ENCODE data around the gene ZNF277. TPM values are rescaled to one million over a fixed set of nuclear protein-coding genes. Genes with fewer than 3 reads are reported as not detected.

Gene ZNF277
- polyA plus RNA-seq, 3 donors = 36.2 to 43.3 (median 38.6) TPM

DNA sequence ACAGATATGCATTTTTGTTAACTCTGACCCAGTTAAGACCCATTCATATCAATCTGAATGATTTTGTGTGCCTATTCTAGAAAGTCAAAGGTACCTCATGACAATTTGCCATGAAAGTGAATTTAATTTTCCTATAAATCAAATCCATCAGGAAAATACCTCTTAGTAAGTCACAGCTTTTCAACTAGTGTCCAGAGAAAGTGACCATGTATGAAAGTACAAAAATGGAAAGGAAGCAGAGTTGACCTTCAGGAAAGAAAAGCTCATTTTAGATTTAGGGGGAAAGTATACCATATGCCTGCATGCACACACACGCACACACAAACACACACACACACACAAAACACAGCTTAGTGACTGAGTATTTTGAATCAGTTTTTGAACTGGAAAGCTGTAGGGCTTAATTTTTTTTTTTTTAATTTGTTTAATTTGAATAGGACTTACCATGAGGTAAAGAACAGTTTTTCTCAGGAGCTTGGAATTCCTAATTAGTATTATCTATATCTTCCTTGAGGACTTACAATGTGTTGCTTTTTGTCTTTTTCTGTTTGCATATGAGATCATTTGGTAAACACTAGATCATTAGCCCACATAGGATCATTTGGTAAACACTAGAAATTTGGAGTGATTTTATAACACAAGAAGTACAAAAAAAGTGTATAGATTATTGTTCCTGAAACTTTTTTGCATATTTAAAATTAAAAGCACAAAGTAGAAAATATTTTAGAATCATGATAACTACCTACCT is 61.6 kb downstream of the ZNF277 start:
- no peak for DNase-seq (ENCODE audit: extremely low read depth in 1 of 11, low read depth in 9 of 11, low spot score in 4 of 11)

DNA sequence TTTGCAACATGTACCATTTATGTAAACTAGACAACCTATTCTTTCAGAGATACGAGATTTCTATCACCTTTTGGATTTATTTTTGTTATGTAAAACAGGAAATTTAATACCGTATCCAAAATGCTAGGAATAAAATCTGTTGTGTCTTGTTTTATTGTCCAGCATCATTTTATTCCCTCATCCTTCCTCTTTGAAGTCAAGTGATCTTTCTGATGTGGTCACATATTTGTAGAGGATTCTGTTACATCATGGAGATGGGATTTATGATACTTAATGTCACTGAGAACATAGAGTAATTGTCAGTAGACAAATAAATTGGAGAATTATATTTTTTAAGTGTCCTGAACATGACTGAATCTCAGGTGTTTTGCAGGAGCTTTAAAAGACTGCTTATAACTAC is 64.7 kb downstream of the ZNF277 start:
- DNase-seq (ENCODE audit: extremely low read depth in 1 of 11, low read depth in 9 of 11, low spot score in 4 of 11) = no peak

- no peak for DNase-seq (ENCODE audit: extremely low read depth in 1 of 11, low read depth in 9 of 11, low spot score in 4 of 11)
Measured at GRCh38 chr7:112272921-112273561, 66.5 kb downstream of the ZNF277 start.

- DNase-seq (ENCODE audit: extremely low read depth in 1 of 11, low read depth in 9 of 11, low spot score in 4 of 11) = no peak
Measured at GRCh38 chr7:112279042-112279441, 72.5 kb downstream of the ZNF277 start.

GRCh38 chr7:112280267-112280666 is 73.8 kb downstream of the ZNF277 start:
- no peak for DNase-seq (ENCODE audit: extremely low read depth in 1 of 11, low read depth in 9 of 11, low spot score in 4 of 11)

DNA sequence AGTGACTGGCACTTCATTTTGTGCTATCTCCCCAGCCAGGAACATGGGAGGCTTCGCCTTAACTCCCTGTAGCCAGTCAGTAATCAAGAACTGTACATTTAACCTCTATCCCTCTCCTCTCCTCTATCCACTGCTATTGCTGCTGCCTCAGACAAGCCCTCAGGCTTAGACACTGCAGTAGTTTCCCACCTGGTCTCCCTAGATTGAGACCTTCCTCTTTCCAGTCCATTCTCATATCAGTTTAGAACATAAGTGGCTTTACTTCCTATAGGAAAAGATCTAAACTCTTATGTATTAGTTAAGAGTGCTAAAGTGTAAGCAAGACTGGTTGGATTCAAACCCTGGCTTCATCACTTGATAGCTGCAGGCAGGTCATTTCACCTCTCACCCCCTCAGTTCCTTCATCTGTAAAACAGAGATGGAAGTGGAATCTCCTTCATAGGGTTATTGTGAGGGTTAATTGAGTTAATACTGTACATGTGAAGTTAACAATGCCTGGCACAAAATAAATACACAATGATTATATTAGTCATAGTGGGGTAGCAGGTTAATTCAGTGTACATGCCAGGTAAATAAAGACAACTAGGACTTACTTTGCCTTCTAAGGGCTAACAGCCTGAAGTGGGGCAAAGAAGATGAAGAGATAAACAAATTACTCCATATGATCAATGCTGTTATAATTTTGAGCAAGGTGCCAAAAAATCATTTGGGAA is 76.1 kb downstream of the ZNF277 start:
- no peak for DNase-seq (ENCODE audit: extremely low read depth in 1 of 11, low read depth in 9 of 11, low spot score in 4 of 11)

GRCh38 chr7:112283382-112283910 is 77.0 kb downstream of the ZNF277 start:
- DNase-seq (ENCODE audit: extremely low read depth in 1 of 11, low read depth in 9 of 11, low spot score in 4 of 11) = no peak

DNA sequence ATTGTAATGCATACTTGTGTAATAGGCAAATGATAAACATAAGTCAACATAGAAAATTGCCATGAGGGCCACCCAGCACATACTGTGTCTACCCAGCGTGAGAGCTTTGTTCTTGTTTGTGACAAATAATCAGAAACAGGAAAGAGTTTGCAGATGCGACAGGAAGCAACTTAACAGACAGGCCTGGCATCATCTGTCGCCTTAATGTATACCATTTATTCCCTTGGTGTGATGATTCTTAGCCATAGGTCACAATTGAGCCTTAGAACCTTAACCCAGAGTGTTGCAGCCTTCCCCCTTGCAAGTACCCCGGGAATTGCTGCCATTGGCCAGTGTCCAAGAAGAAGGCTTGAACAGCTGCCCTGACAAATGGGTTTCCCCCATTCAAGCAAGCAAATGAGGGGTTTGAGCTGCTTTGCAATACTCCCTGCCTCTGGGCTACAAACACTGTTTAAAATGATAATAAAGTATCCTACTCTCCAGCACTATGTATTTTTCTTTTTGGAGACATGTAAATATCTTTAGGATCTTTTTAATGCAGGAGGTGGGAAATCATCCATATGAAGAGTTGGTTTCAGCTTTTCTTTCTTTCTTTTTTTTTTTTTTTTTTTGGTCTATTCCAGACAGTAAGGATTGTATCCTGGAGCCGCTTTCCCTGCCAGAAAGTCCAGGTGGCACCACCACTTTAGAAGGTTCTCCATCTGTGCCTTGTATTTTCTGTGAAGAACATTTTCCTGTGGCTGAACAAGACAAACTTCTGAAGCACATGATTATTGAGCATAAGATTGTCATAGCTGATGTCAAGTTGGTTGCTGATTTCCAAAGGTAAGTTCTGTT is 80.0 kb downstream of the ZNF277 start:
- no peak for DNase-seq (ENCODE audit: extremely low read depth in 1 of 11, low read depth in 9 of 11, low spot score in 4 of 11)

GRCh38 chr7:112288301-112288700 is 81.8 kb downstream of the ZNF277 start:
- DNase-seq (ENCODE audit: extremely low read depth in 1 of 11, low read depth in 9 of 11, low spot score in 4 of 11) = no peak

DNA sequence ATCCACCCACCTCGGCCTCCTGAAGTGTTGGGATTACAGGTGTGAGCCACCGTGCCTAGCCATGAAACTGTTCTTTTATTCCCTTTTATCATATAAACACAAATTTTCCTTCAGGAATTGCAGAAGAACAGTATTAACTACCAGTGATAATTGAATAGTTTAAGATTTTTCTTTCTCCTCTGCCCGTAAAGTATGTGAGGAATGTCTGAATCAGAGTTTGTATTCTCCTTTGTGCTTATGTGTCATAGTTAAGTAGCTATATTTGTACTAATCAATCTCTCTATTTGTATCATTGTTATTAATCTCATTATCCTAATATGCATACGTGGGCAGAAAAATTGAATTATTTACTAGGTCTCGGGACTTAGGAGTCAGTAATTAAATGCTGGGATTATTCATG is 83.6 kb downstream of the ZNF277 start:
- DNase-seq (ENCODE audit: extremely low read depth in 1 of 11, low read depth in 9 of 11, low spot score in 4 of 11) = no peak

- DNase-seq (ENCODE audit: extremely low read depth in 1 of 11, low read depth in 9 of 11, low spot score in 4 of 11) = no peak
Measured at GRCh38 chr7:112292162-112292561, 85.7 kb downstream of the ZNF277 start.

GRCh38 chr7:112293416-112293815 is 86.9 kb downstream of the ZNF277 start:
- DNase-seq (ENCODE audit: extremely low read depth in 1 of 11, low read depth in 9 of 11, low spot score in 4 of 11) = no peak

- peak in 5 of 11 donors; percentile 11 to 27 (median 22) for DNase-seq (ENCODE audit: extremely low read depth in 1 of 11, low read depth in 9 of 11, low spot score in 4 of 11)
Measured at GRCh38 chr7:112296432-112296831, 89.9 kb downstream of the ZNF277 start.

DNA sequence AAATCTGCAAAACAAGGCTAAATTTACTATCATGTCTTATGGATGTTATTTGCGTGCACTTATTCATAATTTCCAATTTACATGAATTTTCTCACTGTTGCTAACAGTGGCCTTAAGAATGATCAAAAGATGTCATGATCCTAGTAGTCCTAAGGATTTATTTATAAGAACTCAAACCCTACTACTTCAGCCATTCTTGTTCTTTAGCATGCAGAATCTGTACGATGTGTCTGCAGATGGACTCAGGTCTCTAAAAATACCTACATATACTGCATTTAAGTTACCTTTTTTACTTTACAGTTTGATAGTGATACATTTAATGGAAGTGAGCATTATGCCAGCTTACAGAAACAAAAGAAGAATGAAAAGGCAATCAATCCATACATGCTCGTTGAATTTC is 91.2 kb downstream of the ZNF277 start:
- DNase-seq (ENCODE audit: extremely low read depth in 1 of 11, low read depth in 9 of 11, low spot score in 4 of 11) = no peak

DNA sequence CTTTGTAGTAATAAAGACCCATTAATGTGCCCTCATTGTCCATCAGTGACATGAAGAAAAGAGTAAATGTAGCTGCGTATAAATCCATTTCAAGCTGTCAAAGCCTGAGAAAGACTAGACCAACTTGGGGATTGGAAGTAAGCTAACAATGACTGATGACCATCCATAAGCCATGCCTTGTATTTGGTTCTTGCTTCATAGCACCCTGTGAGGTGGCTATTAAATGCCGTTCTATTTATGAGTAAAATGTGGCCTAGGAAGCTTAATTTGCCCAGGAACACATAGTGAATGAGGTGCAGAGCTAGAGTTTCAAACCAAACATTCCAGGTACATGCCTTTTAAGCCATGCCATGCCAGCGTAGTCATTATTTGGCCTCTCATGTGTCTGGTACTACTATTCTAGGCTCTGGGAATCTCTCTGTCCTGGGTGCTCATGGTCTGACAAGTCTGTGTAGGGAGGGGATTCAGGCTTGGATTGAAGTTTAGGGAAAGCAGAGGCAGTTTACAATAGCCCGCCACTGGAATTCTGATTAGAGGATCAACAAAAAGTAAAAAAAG is 92.1 kb downstream of the ZNF277 start:
- DNase-seq (ENCODE audit: extremely low read depth in 1 of 11, low read depth in 9 of 11, low spot score in 4 of 11) = no peak

DNA sequence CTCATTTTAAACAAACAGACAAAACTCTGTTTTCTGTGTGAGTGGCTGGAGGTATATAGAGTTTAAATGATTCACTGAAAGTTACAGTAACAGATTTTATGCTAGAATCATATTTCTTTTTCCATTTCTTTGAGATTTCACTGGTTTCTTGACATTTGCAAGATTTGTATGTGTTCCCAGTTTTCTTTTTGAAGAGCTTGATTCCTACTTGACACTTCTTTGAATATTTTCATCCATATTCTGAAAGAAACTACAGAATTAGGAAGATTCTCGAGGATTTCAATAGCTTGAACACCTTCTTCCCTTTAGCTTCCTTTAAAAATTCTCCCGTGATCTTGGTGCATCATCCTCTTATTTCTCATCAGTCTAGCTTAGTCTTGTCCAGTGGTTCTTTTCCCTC is 93.6 kb downstream of the ZNF277 start:
- DNase-seq (ENCODE audit: extremely low read depth in 1 of 11, low read depth in 9 of 11, low spot score in 4 of 11) = no peak

- no peak for DNase-seq (ENCODE audit: extremely low read depth in 1 of 11, low read depth in 9 of 11, low spot score in 4 of 11)
Measured at GRCh38 chr7:112300831-112301407, 94.4 kb downstream of the ZNF277 start.

- no peak for DNase-seq (ENCODE audit: extremely low read depth in 1 of 11, low read depth in 9 of 11, low spot score in 4 of 11)
Measured at GRCh38 chr7:112302566-112302965, 96.1 kb downstream of the ZNF277 start.
